ENCODE results near the gene LCN15. TPM values are rescaled to one million over a fixed set of nuclear protein-coding genes. Genes with fewer than 3 reads are reported as not detected.

The LCN15 gene
- total RNA-seq, 1 donor from 2014 or later: not detected

DNA sequence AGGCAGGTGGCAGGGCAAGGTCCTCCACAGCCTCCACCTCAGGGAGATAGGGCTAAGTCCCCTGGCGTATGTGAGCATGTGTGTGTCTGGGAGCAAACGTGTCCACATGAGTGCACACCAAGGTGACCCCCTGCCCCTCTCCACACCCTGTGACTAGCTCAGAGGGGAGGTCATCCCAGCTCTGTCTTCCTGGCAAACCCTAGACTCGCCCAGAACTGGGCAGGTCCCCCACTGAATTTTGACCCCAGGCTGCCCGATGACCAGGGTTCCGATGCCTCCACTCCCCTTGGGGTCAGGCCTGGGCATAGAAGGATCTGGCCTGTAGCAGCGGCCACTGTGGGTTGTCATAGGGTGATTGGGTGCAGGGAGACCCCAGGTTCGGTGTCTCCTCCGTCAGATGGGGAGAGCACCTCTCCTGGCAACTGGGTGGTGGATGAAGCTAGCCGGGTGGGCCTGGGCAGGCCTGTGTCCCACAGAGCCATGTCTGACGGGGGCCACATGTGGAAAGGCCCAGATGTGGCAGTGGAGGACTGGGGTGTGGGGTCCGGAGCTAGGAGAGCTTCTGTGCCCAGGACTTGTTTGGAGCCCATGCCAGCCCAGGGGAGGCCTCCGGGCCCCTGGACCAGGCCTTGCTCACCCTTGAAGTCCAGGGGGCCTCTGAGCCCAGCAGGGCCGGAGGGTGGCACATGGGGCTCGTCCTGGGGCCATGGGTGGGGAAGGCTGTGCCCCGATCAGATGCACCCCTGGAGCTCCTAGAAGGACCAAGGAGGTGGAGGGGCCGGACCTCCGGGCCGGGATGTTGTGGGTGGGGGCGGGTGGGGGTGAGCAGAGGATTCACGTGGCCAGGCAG, 45.7 kb downstream of the LCN15 start:
- H3K27ac Mint-ChIP-seq (ENCODE audit: unreplicated experiment): no peak overlapping the region
- H2AFZ ChIP-seq (ENCODE audit: low read depth, low read length): no peak overlapping the region
- FAIRE-seq: no peak

DNA sequence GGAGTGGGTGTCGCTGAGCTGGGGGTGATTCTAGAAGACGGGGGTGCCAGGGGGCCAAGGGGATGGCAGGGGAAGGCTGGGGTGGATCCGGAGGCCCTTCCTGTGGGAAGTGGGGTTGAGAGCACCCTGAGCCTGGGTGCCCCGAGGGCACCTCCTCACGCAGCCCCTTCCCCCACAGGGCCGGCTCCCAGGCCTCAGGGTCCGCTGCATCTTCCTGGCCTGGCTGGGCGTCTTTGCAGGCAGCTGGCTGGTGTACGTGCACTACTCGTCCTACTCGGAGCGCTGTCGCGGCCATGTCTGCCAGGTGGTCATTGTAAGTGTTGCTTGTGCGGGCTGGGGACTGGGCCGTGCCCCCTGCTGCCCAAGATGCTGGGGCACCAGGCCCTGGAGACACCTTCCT, 46.9 kb downstream of the LCN15 start:
- Histone ChIP-seq H3K4me3 (ENCODE audit: insufficient read depth, low read depth, low read length) (no peak overlapping the region), H3K79me2 (ENCODE audit: insufficient read depth, low read length) (no peaks in the 10 kb centered on the region), H3K27ac (ENCODE audit: low read depth, low read length) (no peak overlapping the region), H3K9ac (ENCODE audit: low read length) (no peak overlapping the region), H3K4me2 (ENCODE audit: low read length) (no peak overlapping the region), H3K36me3 (ENCODE audit: insufficient read depth, low read length) (no peaks in the 10 kb centered on the region), H3K9me3 (ENCODE audit: insufficient read depth, low read depth, low read length) (no peaks in the 10 kb centered on the region), H2AFZ (ENCODE audit: low read depth, low read length) (no peak overlapping the region), H4K20me1 (ENCODE audit: insufficient read depth, low read length) (peaks cover 18% of the 10 kb centered on the region), H3K4me1 (ENCODE audit: insufficient read depth, low read length) (peaks cover 19% of the 10 kb centered on the region), H3K27me3 (ENCODE audit: insufficient read depth, low read length) (no peaks in the 10 kb centered on the region)
- Mint-ChIP-seq H3K4me3 (ENCODE audit: unreplicated experiment) (no peak overlapping the region), H3K27ac (ENCODE audit: unreplicated experiment) (no peak overlapping the region), H3K27me3 (ENCODE audit: low read depth, unreplicated experiment) (no peaks in the 10 kb centered on the region), H3K4me1 (ENCODE audit: low read depth, unreplicated experiment) (no peaks in the 10 kb centered on the region), H3K36me3 (ENCODE audit: low read depth, unreplicated experiment) (peaks cover 5% of the 10 kb centered on the region), H3K9me3 (ENCODE audit: unreplicated experiment) (no peaks in the 10 kb centered on the region)
- no peak for FAIRE-seq
- TF ChIP-seq, protein P1, sequence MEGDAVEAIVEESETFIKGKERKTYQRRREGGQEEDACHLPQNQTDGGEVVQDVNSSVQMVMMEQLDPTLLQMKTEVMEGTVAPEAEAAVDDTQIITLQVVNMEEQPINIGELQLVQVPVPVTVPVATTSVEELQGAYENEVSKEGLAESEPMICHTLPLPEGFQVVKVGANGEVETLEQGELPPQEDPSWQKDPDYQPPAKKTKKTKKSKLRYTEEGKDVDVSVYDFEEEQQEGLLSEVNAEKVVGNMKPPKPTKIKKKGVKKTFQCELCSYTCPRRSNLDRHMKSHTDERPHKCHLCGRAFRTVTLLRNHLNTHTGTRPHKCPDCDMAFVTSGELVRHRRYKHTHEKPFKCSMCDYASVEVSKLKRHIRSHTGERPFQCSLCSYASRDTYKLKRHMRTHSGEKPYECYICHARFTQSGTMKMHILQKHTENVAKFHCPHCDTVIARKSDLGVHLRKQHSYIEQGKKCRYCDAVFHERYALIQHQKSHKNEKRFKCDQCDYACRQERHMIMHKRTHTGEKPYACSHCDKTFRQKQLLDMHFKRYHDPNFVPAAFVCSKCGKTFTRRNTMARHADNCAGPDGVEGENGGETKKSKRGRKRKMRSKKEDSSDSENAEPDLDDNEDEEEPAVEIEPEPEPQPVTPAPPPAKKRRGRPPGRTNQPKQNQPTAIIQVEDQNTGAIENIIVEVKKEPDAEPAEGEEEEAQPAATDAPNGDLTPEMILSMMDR (IDR thresholded peaks at IDR 0.05; ENCODE audit: insufficient read depth, low read depth, low read length): no peak
- no peak for TF ChIP-seq EZH2 (IDR thresholded peaks at IDR 0.05; ENCODE audit: insufficient read depth, low read length)
- no peak for DNase-seq (ENCODE audit: low read depth)

More for the DNA sequence above, 45.7 kb downstream of the LCN15 start:
- no peak for DNase-seq (ENCODE audit: low read depth)
- peaks cover 3% of the 10 kb centered on the region for H3K79me2 ChIP-seq (ENCODE audit: insufficient read depth, low read length)
- H3K27me3 ChIP-seq (ENCODE audit: insufficient read depth, low read length): no peaks in the 10 kb centered on the region
- TF ChIP-seq, protein P1 (IDR thresholded peaks at IDR 0.05; ENCODE audit: insufficient read depth, low read depth, low read length): no peak
- TF ChIP-seq EZH2 (IDR thresholded peaks at IDR 0.05; ENCODE audit: insufficient read depth, low read length): no peak
- Mint-ChIP-seq H3K27me3 (ENCODE audit: low read depth, unreplicated experiment) (no peaks in the 10 kb centered on the region), H3K4me3 (ENCODE audit: unreplicated experiment) (no peak overlapping the region), H3K4me1 (ENCODE audit: low read depth, unreplicated experiment) (no peaks in the 10 kb centered on the region), H3K9me3 (ENCODE audit: unreplicated experiment) (no peaks in the 10 kb centered on the region), H3K36me3 (ENCODE audit: low read depth, unreplicated experiment) (peaks cover 5% of the 10 kb centered on the region)
- no peak overlapping the region for H3K4me2 ChIP-seq (ENCODE audit: low read length)
- H4K20me1 ChIP-seq (ENCODE audit: insufficient read depth, low read length): peaks cover 30% of the 10 kb centered on the region
- no peak overlapping the region for H3K27ac ChIP-seq (ENCODE audit: low read depth, low read length)
- H3K36me3 ChIP-seq (ENCODE audit: insufficient read depth, low read length): no peaks in the 10 kb centered on the region
- H3K4me3 ChIP-seq (ENCODE audit: insufficient read depth, low read depth, low read length): no peak overlapping the region
- no peak overlapping the region for H3K9ac ChIP-seq (ENCODE audit: low read length)
- H3K4me1 ChIP-seq (ENCODE audit: insufficient read depth, low read length): peaks cover 20% of the 10 kb centered on the region
- no peaks in the 10 kb centered on the region for H3K9me3 ChIP-seq (ENCODE audit: insufficient read depth, low read depth, low read length)

DNA sequence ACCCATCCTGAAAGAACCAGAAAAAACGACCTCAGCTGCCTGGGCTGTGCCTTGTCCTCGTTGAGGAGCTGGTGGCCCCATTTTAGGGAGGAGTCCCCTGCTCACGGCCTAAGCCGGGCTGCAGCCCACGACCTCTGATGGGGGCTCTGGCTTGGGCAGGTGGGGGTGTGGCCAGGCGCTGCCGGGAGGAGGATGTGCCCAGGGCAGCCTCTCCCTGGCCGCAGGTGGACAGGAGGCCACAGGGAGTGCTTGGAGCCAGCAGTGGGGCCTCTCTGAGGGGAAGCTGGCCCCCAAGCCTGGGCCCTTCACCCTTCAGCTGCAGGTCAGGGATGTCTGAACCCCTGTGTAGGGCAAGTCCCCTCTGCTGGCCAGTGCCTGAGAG, 49.4 kb downstream of the LCN15 start:
- Histone ChIP-seq H3K9me3 (ENCODE audit: insufficient read depth, low read depth, low read length) (no peaks in the 10 kb centered on the region), H3K4me1 (ENCODE audit: insufficient read depth, low read length) (peaks cover 3% of the 10 kb centered on the region), H3K79me2 (ENCODE audit: insufficient read depth, low read length) (no peaks in the 10 kb centered on the region), H3K27ac (ENCODE audit: low read depth, low read length) (no peak overlapping the region), H3K4me3 (ENCODE audit: insufficient read depth, low read depth, low read length) (no peak overlapping the region), H3K36me3 (ENCODE audit: insufficient read depth, low read length) (no peaks in the 10 kb centered on the region), H3K9ac (ENCODE audit: low read length) (no peak overlapping the region), H4K20me1 (ENCODE audit: insufficient read depth, low read length) (no peaks in the 10 kb centered on the region), H3K27me3 (ENCODE audit: insufficient read depth, low read length) (no peaks in the 10 kb centered on the region), H3K4me2 (ENCODE audit: low read length) (no peak overlapping the region), H2AFZ (ENCODE audit: low read depth, low read length) (no peak overlapping the region)
- no peak for FAIRE-seq
- TF ChIP-seq, protein P1 (IDR thresholded peaks at IDR 0.05; ENCODE audit: insufficient read depth, low read depth, low read length): no peak
- TF ChIP-seq EZH2 (IDR thresholded peaks at IDR 0.05; ENCODE audit: insufficient read depth, low read length): no peak
- no peak overlapping the region for H3K4me3 Mint-ChIP-seq (ENCODE audit: unreplicated experiment)
- no peaks in the 10 kb centered on the region for H3K9me3 Mint-ChIP-seq (ENCODE audit: unreplicated experiment)
- no peaks in the 10 kb centered on the region for H3K36me3 Mint-ChIP-seq (ENCODE audit: low read depth, unreplicated experiment)
- DNase-seq (ENCODE audit: low read depth): no peak
- H3K4me1 Mint-ChIP-seq (ENCODE audit: low read depth, unreplicated experiment): no peaks in the 10 kb centered on the region
- H3K27me3 Mint-ChIP-seq (ENCODE audit: low read depth, unreplicated experiment): no peaks in the 10 kb centered on the region
- no peak overlapping the region for H3K27ac Mint-ChIP-seq (ENCODE audit: unreplicated experiment)

Measured in astrocyte (in vitro differentiated cells and primary cell).